HG03432 (cell line): ENCODE results near the gene SLC28A2.

Experiments used
- ATAC-seq: cut with Tn5 transposase; IDR thresholded peaks from one replicate; pipeline ENCODE4 v1.9.1; 2021; ENCODE audit warnings: mild to moderate bottlenecking, moderate library complexity; ENCODE audit not compliant: unreplicated experiment

The SLC28A2 gene

DNA sequence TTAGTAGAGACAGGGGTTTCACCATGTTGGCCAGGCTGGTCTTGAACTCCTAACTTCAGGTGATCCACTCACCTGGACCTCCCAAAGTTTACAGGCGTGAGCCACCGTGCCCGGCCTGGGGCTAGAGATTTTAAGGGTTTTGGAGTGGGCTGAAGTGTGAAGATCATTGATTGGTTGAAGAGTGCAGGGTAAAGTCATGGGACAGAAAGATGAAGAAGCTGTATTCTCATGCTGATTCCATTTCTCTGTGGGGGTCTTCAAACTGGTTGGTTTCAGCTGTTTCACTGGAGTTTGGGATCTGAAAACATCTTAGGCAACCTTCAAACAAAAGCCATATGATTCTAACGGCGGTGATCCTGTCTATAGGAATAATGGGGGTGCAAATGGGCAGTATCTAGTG lies 74.2 kb downstream of the SLC28A2 start:
- ATAC-seq = no peak

GRCh38 chr15:45326741-45327140 lies 74.7 kb downstream of the SLC28A2 start:
- ATAC-seq = no peak
